Stimulated activated CD8-positive, alpha-beta memory T cell treated with anti-CD3 and anti-CD28 coated beads, Interleukin-12 subunit alpha, Interleukin-12 subunit beta, amount 100 ng/mL, for 24 hours (primary cell): Measurements from ENCODE around the gene DNMT3A.

Experiments used
- DNase-seq: peaks from one replicate; pipeline ENCODE4 v3.0.0-alpha.2; 2020; ENCODE audit errors: extremely low read depth

Gene DNMT3A

GRCh38 chr2:25324905-25325592 is 16.7 kb downstream of the DNMT3A start:
- DNase-seq, result no peak

- DNase-seq, result no peak
Measured at GRCh38 chr2:25324251-25324650, 17.5 kb downstream of the DNMT3A start.

DNA sequence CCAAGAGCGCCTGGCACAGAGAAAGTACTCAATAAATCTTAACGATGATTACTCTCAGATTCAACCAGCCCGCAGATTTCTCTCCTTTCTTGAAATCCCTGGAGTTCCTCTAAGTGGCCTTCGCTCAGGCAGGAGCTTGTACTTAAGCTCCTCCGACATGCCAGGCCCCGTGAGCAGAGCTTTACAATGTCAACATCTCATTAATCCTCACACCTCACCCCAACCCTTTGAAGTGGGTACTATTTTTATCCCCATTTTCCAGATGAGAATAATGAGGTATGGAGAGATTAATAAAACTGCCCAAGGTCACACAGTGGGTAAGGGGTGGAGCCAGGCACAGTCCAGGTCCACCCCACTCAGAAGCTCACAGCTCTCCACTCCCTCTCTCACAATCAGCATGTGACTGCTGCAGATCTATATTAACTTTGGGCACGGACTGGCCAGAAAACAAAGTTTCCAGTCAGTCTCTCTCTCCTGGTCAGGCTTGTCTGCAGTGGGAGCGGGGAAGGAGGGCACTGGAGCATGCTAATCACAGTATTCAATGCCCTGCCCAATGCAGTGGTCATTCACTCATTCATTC is 18.0 kb downstream of the DNMT3A start:
- DNase-seq, result no peak

DNA sequence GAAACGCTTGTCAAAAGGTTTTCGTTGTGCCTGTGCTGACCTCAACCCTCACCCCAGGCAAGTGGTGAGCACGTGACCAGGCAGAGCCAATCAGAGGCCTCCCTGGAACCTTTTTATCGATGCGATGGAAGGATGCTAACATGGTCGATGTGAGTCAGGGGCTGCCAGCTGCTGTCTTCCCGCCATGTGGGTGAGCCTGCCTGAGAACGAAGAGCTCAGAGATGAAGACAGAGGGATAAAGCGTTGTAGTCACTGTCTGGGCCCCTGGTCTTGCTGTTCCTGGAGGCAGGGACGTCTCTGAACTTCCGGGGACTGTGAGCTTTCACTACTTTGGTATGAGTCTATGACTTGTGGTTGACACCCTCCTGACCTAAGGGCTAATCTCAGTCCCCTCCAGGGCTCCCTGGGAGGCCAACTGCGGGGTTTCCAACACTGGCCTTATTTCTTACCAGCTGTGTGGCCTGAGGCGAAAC is 18.6 kb downstream of the DNMT3A start:
- no peak for DNase-seq

- no peak for DNase-seq
Measured at GRCh38 chr2:25322312-25322711, 19.4 kb downstream of the DNMT3A start.

- no peak for DNase-seq
Measured at GRCh38 chr2:25320077-25320476, 21.6 kb downstream of the DNMT3A start.

DNA sequence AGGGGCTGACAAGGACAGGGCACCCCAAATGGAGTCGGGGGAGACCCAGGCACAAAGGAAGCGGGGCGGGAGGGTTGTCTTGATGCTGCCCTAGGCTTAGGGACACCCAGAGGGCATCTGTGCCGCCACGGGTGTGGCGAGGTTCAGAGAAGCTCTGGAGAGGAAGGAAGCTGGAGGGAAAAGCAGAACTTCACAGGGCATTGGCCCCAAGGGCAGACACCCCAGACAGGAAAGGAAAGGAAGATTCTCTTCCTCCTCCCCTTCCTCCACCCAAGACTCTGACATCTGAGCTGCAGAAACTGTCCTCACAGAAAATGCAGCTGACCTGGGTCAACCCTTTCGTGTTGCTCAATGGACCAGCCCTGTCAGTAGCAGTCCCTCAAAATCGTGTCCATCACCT is 25.6 kb downstream of the DNMT3A start:
- DNase-seq, result no peak

- DNase-seq, result no peak
Measured at GRCh38 chr2:25315316-25315680, 26.4 kb downstream of the DNMT3A start.

GRCh38 chr2:25314514-25315315 is 27.0 kb downstream of the DNMT3A start:
- peak; percentile 89 for DNase-seq

- DNase-seq, result no peak
Measured at GRCh38 chr2:25313711-25314513, 27.8 kb downstream of the DNMT3A start.

GRCh38 chr2:25312958-25313710 is 28.6 kb downstream of the DNMT3A start:
- no peak for DNase-seq

DNA sequence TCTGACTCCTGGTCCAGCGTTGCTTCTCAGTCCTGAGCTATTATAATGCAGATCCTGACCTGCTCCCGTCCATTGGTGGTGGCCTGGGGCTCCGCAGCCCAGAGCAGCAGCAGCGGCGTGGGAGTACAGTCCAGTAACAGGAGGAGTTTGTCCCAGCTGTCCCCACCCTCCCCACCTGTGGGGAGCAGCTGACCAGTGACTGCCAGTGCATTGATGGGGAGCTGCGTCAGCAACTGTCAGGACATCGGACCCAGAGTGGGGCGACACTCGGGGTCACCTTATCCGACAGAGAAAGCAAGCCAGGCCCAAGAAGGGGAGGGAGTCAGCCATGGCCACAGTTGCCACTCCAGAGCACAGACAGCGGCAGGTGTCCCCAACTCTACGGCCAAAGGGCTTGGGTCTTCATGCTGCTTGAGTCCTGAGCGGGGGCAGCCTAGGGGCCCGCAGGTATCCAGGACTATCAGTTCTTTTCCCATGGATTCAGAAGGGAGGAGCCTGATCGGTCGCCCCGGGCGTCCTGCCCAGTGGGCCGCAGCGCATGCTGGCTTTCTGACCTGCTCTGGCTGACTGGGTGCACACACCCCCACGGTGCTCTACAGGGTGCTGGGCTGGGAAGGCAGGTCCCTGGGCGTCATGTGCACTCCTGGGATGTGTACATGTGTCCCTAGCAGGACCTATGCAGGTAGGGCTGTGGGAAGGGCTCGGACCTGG is 29.7 kb downstream of the DNMT3A start:
- no peak for DNase-seq

- no peak for DNase-seq
Measured at GRCh38 chr2:25310965-25311864, 30.5 kb downstream of the DNMT3A start.

DNA sequence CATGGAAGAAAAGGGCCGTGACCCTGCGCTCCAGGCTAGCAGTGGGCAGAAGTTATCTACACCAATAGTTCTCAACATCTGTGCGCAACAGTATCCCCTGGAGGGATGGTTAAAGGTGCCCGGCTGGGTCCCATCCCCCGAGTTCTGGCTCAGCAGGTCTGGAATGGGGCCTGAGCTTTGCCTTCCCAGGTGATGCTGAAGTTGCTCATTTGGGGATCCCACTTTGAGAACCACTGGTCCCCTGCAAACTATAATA is 31.1 kb downstream of the DNMT3A start:
- no peak for DNase-seq

GRCh38 chr2:25309402-25309801 is 32.3 kb downstream of the DNMT3A start:
- no peak for DNase-seq

GRCh38 chr2:25308599-25308998 is 33.1 kb downstream of the DNMT3A start:
- DNase-seq, result no peak

- DNase-seq, result no peak
Measured at GRCh38 chr2:25307949-25308557, 33.7 kb downstream of the DNMT3A start.

- DNase-seq, result no peak
Measured at GRCh38 chr2:25306777-25307368, 34.9 kb downstream of the DNMT3A start.

DNA sequence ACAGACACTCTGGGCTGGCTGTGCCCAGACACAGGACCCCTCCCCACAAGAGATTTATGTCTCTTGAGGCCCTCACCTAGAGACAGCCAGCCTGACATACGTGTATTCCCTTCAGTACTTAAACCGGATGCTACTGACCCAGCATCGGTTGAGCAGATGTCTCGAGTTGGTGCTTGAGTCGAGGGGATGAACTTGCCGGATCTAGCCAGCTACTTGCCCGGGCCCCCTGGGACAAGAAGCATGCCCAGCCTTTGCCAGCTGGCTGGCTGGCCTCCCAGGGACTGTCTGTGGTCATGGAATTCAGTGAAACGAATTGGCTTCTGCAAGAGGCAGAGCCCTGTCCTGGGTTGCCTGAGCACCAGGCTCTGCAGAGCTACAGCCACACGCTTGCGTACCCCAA is 36.0 kb downstream of the DNMT3A start:
- DNase-seq, result no peak
